ENCODE results near the gene RNF149.

RNF149 gene

DNA sequence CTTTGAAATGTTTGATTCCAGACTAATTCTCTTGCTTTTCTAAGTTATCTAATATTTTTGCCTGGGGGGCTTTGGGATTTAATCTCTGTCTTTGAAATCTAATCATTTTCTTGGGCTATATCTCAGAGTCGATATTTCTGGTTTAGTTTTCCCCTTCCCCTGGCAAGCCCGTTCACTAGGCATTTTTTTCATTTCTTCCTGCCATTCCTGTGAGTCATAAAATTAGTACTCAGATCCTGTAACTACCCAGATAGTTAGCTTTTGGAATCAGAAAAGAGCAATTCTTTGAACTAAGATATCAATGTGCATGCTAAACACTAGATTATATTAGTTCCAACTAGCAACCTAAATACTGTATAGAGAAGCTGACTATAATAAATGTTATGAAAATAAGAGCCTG lies 29.4 kb upstream of the RNF149 start:
- no peak overlapping the region for H3K4me3 ChIP-seq (replicated peaks; ENCODE audit: insufficient read depth, low read length)
- no peaks in the 10 kb centered on the region for H3K27me3 ChIP-seq (ENCODE audit: insufficient read depth, poor library complexity, severe bottlenecking)
- DNase-seq (ENCODE audit: low read depth in 1 of 2, low spot score in 1 of 2) = no peak
- H3K27ac ChIP-seq (replicated peaks) = no peak overlapping the region
- no peak for TF ChIP-seq POLR2AphosphoS5 (IDR thresholded peaks at IDR 0.05; ENCODE audit: low read depth)
- TF ChIP-seq, protein P1, sequence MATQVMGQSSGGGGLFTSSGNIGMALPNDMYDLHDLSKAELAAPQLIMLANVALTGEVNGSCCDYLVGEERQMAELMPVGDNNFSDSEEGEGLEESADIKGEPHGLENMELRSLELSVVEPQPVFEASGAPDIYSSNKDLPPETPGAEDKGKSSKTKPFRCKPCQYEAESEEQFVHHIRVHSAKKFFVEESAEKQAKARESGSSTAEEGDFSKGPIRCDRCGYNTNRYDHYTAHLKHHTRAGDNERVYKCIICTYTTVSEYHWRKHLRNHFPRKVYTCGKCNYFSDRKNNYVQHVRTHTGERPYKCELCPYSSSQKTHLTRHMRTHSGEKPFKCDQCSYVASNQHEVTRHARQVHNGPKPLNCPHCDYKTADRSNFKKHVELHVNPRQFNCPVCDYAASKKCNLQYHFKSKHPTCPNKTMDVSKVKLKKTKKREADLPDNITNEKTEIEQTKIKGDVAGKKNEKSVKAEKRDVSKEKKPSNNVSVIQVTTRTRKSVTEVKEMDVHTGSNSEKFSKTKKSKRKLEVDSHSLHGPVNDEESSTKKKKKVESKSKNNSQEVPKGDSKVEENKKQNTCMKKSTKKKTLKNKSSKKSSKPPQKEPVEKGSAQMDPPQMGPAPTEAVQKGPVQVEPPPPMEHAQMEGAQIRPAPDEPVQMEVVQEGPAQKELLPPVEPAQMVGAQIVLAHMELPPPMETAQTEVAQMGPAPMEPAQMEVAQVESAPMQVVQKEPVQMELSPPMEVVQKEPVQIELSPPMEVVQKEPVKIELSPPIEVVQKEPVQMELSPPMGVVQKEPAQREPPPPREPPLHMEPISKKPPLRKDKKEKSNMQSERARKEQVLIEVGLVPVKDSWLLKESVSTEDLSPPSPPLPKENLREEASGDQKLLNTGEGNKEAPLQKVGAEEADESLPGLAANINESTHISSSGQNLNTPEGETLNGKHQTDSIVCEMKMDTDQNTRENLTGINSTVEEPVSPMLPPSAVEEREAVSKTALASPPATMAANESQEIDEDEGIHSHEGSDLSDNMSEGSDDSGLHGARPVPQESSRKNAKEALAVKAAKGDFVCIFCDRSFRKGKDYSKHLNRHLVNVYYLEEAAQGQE (IDR thresholded peaks at IDR 0.05; ENCODE audit: insufficient replicate concordance, low read depth) = no peak
- TF ChIP-seq, protein P2, sequence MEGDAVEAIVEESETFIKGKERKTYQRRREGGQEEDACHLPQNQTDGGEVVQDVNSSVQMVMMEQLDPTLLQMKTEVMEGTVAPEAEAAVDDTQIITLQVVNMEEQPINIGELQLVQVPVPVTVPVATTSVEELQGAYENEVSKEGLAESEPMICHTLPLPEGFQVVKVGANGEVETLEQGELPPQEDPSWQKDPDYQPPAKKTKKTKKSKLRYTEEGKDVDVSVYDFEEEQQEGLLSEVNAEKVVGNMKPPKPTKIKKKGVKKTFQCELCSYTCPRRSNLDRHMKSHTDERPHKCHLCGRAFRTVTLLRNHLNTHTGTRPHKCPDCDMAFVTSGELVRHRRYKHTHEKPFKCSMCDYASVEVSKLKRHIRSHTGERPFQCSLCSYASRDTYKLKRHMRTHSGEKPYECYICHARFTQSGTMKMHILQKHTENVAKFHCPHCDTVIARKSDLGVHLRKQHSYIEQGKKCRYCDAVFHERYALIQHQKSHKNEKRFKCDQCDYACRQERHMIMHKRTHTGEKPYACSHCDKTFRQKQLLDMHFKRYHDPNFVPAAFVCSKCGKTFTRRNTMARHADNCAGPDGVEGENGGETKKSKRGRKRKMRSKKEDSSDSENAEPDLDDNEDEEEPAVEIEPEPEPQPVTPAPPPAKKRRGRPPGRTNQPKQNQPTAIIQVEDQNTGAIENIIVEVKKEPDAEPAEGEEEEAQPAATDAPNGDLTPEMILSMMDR (IDR thresholded peaks at IDR 0.05; ENCODE audit: insufficient read depth, low read length) = no peak

DNA sequence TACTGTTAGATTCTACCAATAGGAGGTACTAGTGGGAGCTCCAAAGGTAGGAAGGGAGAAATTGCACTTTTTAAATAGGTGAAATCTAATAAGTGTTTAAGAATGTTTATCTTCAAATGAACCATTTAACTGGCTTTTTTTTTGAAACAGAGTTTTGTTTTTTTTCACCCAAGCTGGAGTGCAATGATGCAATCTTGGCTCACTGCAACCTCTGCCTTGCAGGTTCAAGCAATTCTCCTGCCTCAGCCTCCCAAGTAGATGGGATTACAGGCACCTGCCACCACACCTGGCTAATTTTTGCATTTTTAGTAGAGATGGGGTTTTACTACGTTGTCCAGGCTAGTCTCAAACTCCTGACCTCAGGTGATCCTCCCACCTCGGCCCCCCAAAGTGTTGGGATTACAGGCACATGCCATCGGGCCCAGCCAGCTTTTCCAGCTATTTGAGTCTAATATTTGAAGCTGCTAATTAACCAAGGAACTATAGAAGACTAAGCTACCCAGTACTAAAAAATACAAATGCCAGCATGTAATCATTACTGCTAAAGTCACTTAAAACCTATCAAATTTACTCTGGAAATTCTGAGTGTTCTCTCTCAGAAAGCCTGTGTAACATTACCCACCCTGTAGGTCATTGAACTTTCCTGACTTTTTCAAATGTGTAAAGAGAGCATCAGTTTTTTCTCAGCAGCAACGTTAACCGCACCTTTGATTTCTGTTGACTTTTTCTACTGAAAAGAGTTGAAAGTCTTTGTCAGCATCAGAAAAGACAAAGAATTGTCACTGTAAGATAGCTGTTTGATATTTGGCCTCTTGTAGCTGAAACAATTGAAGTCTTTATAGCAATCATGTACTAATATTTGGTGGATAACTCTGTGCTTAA lies 24.6 kb upstream of the RNF149 start:
- no peak for TF ChIP-seq GABPA (IDR thresholded peaks at IDR 0.05; ENCODE audit: low read depth)
- no peak for TF ChIP-seq SPI1 (IDR thresholded peaks at IDR 0.05; ENCODE audit: borderline replicate concordance, low read depth)
- TF ChIP-seq POLR2AphosphoS5 (IDR thresholded peaks at IDR 0.05; ENCODE audit: low read depth) = no peak
- TF ChIP-seq, protein P1 (IDR thresholded peaks at IDR 0.05; ENCODE audit: insufficient replicate concordance, low read depth) = no peak
- TF ChIP-seq, protein P2 (IDR thresholded peaks at IDR 0.05; ENCODE audit: insufficient read depth, low read length) = no peak
- Histone ChIP-seq H3K27ac (replicated peaks) (no peak overlapping the region), H3K4me3 (replicated peaks; ENCODE audit: insufficient read depth, low read length) (no peak overlapping the region), H3K27me3 (ENCODE audit: insufficient read depth, poor library complexity, severe bottlenecking) (no peaks in the 10 kb centered on the region)
- DNase-seq (ENCODE audit: low read depth in 1 of 2, low spot score in 1 of 2) = no peak

DNA sequence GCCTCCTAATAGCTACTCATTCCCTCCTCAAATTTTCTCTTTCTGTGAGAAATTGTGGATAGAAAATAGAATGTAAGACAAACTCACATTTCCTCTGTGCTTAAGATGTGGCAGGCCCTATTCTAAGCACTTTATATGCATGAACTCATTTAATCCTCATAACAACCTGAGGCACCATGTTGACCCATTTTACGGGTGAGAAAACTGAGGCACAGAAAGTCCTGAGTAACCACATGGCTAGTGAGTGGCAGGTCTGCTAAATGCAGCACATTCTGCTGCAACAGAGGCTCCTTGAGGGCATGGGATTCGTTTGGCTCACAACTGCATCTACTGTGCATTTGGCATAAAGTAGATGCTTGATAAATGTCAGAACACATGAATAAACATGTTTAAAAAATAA lies 22.7 kb upstream of the RNF149 start:
- DNase-seq (ENCODE audit: low read depth in 1 of 2, low spot score in 1 of 2) = no peak
- no peaks in the 10 kb centered on the region for H3K27me3 ChIP-seq (ENCODE audit: insufficient read depth, poor library complexity, severe bottlenecking)
- TF ChIP-seq, protein P2 (IDR thresholded peaks at IDR 0.05; ENCODE audit: insufficient read depth, low read length) = no peak
- TF ChIP-seq GABPA (IDR thresholded peaks at IDR 0.05; ENCODE audit: low read depth) (no peak), SPI1 (IDR thresholded peaks at IDR 0.05; ENCODE audit: borderline replicate concordance, low read depth) (no peak), POLR2AphosphoS5 (IDR thresholded peaks at IDR 0.05; ENCODE audit: low read depth) (no peak)
- TF ChIP-seq, protein P1 (IDR thresholded peaks at IDR 0.05; ENCODE audit: insufficient replicate concordance, low read depth) = no peak
- no peak overlapping the region for H3K27ac ChIP-seq (replicated peaks)
- no peak overlapping the region for H3K4me3 ChIP-seq (replicated peaks; ENCODE audit: insufficient read depth, low read length)
